ENCODE results near the gene DCLRE1B.

The DCLRE1B gene

DNA sequence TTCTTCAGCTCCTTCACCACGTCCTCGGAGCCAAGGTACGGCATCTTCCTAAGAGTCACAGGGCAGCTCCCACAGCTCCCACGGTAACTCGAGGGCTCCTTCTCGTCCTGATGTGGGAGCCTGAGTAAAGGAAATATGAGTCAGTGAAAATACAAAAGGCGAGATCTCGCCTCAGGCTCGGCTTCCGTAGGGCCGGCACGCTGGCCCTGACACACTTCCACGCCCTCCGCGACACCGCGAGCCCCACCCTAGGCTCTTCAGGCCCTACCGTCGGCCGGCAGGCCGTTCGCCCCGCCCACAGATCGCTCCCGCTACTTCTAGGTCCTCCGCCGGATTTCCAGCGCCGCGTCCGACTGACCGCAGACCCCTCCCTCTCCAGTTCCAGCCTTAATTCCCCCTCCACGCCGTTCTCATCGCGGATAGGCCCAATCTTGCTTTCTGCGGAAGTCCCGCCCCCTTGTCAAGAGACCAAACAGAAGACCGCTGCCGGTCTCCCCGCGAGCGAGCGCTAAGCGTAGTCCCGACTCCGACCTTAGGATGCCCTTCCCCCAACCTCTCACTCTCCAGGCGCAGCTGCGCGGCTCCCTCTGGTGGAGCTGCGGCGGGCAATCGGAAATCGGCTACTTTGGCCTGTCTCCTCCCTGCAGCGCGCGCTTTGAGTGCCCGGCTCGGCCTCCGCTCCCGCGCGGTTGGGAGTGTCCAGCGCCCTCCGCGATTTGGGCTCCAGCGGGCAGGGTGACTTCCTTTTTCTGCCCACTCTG is at the start of gene DCLRE1B, which contains the start of gene AP4B1:
TSS of gene DCLRE1B (plus strand) at position 653 of the 761 bp plus-strand sequence. CDS start 261 bp downstream, outside the sequence.
TSS of gene AP4B1 (minus strand) at position 126 of the 761 bp plus-strand sequence. CDS start at position 44, 82 bp downstream.
- DNase-seq = peak; percentile 100

- DNase-seq = no peak
Observed at GRCh38 chr1:113855630-113856400, 49.3 kb upstream of the DCLRE1B start.

DNA sequence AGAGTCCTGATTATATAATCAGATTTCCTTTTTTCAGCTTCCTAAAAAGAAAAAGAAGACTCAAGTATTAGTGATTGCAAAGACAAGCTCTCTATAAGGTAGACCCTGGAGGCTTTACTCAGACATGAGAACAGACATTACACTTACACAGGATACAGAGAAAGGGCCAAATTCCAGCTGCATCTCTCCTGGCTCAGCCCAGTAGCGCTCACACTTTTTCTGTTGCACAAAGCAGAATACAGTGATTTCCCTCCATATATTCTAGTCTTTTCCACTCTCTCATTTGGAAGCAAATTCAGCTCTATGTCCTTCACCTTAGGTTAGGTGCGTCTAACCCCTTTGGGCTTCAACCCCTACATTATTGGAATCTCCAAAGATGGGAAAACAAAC is 48.7 kb upstream of the DCLRE1B start:
- DNase-seq = no peak

DNA sequence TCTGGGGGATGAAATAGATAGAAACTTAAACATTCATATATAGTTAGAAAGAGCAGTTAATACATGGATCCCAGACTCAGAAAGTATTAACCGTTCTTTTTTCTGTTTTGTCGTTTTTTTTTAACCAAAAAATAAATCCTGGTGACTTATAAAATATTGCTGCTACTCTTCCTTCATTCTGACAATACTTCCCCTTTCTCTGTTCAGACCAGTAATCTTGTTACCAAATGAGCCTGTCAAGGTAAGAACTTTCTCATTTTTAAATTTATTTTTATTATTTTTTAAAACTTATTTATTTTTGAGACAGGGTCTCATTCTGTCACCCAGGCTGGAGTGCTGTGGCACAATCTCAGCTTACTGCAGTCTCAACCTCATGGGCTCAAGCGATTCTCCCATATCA is 47.4 kb upstream of the DCLRE1B start:
- no peak for DNase-seq

GRCh38 chr1:113858418-113858817 is 46.7 kb upstream of the DCLRE1B start:
- no peak for DNase-seq

DNA sequence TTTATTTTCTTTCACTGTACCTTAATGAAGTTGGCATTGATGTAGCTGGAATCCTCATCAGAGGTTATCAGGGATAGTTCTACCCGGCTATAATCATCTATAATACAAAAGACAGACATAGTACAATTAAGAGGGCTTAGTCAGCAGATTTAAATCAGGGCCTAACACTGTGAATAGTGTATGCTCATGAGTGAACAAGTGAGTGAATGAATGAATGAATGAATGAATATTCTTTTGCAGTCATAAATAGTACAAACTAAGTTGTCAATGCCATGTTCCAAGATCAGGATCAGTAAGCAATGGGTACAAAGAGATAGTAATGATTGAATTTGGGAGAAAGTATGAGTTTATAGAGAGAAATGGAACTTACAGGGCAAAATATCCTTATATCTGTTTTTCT is 46.1 kb upstream of the DCLRE1B start:
- DNase-seq = no peak

DNA sequence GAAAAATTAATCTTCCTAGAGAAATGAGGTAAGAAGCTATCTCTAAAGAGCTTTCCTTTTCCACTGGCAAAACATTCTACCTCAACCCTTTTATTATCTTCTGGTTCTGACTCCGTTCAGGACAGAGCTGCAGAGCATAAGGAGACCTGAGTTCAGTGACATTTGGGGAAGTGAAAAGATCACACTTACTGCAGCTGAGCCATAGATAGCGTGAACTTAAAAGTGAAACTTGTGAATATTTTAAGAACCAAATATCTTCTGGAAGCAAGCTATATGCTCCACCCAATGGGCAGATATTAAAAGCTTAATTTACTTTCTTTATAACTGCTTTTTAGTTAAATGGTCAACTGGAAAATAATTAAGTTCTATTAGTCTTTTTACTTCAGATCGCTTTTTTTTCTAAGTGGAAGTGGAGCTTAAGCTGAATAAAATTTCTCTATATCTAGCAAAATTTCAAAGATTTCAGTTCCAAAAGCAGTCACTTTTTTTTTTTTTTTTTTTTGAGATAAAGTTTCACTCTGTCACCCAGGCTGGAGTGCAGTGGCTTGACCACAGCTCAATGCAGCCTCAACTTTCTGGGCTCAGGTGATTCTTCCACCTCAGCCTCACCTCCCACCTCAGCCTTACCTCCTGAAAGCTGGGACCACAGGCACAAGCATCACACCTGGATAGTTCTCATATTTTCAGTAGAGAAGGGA is 45.5 kb upstream of the DCLRE1B start:
- no peak for DNase-seq

DNA sequence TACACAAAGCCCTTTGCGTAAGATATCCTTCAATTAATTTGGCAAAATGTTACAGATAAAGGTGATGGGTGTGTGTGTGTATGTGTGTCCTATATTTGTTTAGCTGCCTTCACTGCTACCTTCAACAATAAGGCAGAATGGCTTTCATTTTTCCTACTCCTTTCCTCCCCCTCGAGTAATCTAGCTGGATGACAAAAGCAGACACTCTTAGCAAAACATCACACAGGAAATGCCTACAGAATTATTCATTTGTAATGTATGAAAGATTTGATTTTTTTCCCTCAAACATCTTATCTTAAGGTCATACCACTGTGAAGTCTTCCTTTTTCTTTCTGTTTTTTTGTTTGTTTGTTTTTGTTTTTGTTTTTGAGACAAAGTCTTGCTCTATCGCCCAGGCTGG is 44.2 kb upstream of the DCLRE1B start:
- no peak for DNase-seq

- no peak for DNase-seq
Observed at GRCh38 chr1:113861641-113862040, 43.5 kb upstream of the DCLRE1B start.

- peak; percentile 60 for DNase-seq
Observed at GRCh38 chr1:113868387-113869083, 36.6 kb upstream of the DCLRE1B start.

GRCh38 chr1:113870778-113871177 is 34.3 kb upstream of the DCLRE1B start:
- DNase-seq = peak; percentile 23

- peak; percentile 95 for DNase-seq
Observed at GRCh38 chr1:113871597-113872113, 33.5 kb upstream of the DCLRE1B start, which contains the start of gene PTPN22. PTPN22 (minus strand) TSS chr1:113871712.

GRCh38 chr1:113872219-113872935 is 32.7 kb upstream of the DCLRE1B start:
- peak; percentile 37 for DNase-seq

DNA sequence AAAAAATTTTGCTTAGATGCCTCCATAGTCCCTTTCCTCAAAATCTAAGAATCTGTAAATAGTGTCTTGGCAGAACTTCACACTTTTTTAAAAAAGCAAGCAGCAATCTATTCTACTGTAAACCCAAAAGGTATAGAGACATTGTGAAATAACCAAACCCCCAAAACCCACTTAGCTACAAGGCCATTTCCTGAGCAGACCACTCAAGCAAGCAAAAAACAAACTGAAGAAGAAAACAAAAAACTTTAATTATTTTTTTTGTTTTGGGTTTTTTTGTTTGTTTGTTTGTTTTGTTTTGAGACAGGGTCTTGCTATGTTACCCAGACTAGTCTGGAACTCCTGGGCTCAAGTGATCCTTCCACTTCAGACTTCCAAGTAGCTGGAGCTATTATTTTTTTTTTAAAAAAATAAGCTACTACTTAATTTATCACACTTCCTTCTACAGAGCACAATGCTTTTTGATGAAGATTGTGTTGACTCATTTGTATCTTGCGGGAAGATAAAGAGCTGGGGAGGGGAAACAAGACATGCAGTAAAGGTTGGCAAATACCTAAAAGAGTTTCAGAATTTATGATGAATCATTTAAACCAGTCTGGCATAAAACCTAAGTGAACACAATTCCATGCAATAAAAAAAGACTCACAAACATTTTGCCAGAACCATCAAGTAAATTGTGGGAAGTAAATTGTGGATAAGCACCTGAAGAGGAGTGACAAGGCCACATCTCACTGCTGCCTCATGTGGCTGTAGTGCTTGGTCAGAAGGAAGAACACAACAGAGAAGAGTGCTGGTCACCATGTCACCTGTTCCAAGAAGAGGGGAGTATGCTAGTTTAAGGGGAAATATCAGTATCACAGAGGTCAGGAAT is 30.9 kb upstream of the DCLRE1B start:
- DNase-seq = peak; percentile 75

DNA sequence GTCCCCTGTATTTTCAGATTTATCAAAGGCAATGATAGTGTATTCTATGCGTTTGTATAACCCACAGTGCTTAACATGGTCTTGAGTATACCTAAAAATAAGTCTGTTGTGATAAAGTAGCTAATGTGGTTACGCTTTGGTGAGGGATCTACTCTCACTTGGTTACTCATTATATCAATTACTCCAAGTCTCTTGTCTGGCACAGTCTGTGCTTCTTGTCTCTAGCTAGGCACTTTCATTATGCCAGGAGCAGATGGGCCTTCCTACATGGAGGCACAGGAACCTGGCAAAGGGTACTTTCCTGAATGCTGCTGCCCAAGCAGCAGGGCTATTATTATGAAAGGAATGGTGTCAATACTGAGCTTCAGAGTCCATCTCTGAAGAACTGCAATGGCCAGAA is 29.4 kb upstream of the DCLRE1B start:
- DNase-seq = no peak

- no peak for DNase-seq
Observed at GRCh38 chr1:113876176-113876575, 28.9 kb upstream of the DCLRE1B start.

GRCh38 chr1:113879739-113880038 is 25.4 kb upstream of the DCLRE1B start:
- no peak for DNase-seq

GRCh38 chr1:113881661-113882060 is 23.5 kb upstream of the DCLRE1B start:
- no peak for DNase-seq

GRCh38 chr1:113886417-113887401 is 18.4 kb upstream of the DCLRE1B start:
- no peak for DNase-seq
